Neural cell (in vitro differentiated cells): ENCODE results near the gene NHERF1. TPM values are rescaled to one million over a fixed set of nuclear protein-coding genes. Genes with fewer than 3 reads are reported as not detected.

Experiments
- H2AFZ ChIP-seq: fragments of 200-600, 300-800 bp; sonication (generic), shearing (Covaris generic); 2 replicates; pipeline ENCODE4 v1.6.0; 2014; ENCODE audit warnings: low read depth, mild to moderate bottlenecking, antibody characterized with exemption, low read length, moderate library complexity
- H3F3A ChIP-seq: fragments of 200-600 bp; shearing (Covaris generic); 2 replicates; pipeline ENCODE4 v1.6.1; 2016; ENCODE audit warnings: mild to moderate bottlenecking, moderate library complexity, mixed read lengths, antibody characterized with exemption, low read length; ENCODE audit not compliant: insufficient read depth, poor library complexity, severe bottlenecking
- H3K27ac ChIP-seq: fragments of 200-600, 300-800 bp; sonication (generic), shearing (Covaris generic); 2 replicates; pipeline ENCODE4 v1.5.1; 2014; ENCODE audit warnings: mild to moderate bottlenecking, low read length, moderate library complexity
- H3K27me3 ChIP-seq: fragments of 300-800, 200-600 bp; sonication (generic), shearing (Covaris generic); 2 replicates; pipeline ENCODE4 v1.6.0; 2014; ENCODE audit warnings: mild to moderate bottlenecking, low read depth, low read length, moderate library complexity; ENCODE audit not compliant: insufficient read depth
- H3K36me3 ChIP-seq: fragments of 300-800, 200-600 bp; sonication (generic), shearing (Covaris generic); 2 replicates; pipeline ENCODE4 v1.5.1; 2014; ENCODE audit warnings: mild to moderate bottlenecking, antibody characterized with exemption, low read length, moderate library complexity; ENCODE audit not compliant: insufficient read depth
- H3K4me2 ChIP-seq: fragments of 300-800, 200-600 bp; sonication (generic), shearing (Covaris generic); 2 replicates; pipeline ENCODE4 v1.6.0; 2014; ENCODE audit warnings: mild to moderate bottlenecking, low read length
- H3K4me3 ChIP-seq: fragments of 300-800, 200-600 bp; sonication (generic), shearing (Covaris generic); 2 replicates; pipeline ENCODE4 v1.5.1; 2014; ENCODE audit warnings: mild to moderate bottlenecking, low read length, moderate library complexity
- H3K79me2 ChIP-seq: fragments of 200-600 bp; shearing (Covaris generic); replicated peaks from 2 replicates; pipeline ENCODE4 v1.6.0; 2014; ENCODE audit warnings: mild to moderate bottlenecking, low read length, moderate library complexity; ENCODE audit not compliant: insufficient read depth
- H3K9ac ChIP-seq: fragments of 300-800, 200-600 bp; sonication (generic), shearing (Covaris generic); 2 replicates; pipeline ENCODE4 v1.6.1; 2016; ENCODE audit warnings: mild to moderate bottlenecking, low read length, mixed read lengths
- H3K9me2 ChIP-seq: fragments of 200-600 bp; shearing (Covaris generic); 2 replicates; pipeline ENCODE4 v1.6.1; 2016; ENCODE audit warnings: mild to moderate bottlenecking, low read length, mixed read lengths; ENCODE audit not compliant: insufficient read depth
- H3K9me3 ChIP-seq: fragments of 200-600, 300-800 bp; sonication (generic), shearing (Covaris generic); 2 replicates; pipeline ENCODE4 v1.6.1; 2016; ENCODE audit warnings: mild to moderate bottlenecking, mixed run types, low read length, moderate library complexity, mixed read lengths
- H4K20me1 ChIP-seq: fragments of 200-600 bp; shearing (Covaris generic); 2 replicates; pipeline ENCODE4 v1.6.1; 2016; ENCODE audit warnings: mild to moderate bottlenecking, mixed run types; ENCODE audit not compliant: insufficient read depth
- EP300 ChIP-seq: fragments of 450-650 bp; conservative IDR thresholded peaks from 2 replicates; pipeline ENCODE4 v1.6.1; 2014; ENCODE audit warnings: antibody characterized with exemption, mild to moderate bottlenecking, moderate library complexity; ENCODE audit not compliant: poor library complexity, severe bottlenecking
- EZH2 ChIP-seq: fragments of 200-600, 300-800 bp; shearing (Covaris generic), sonication (generic); IDR thresholded peaks from 2 replicates; pipeline ENCODE4 v1.6.1; 2014; ENCODE audit warnings: antibody characterized with exemption, low read length, borderline replicate concordance, mild to moderate bottlenecking; ENCODE audit not compliant: insufficient read depth, poor library complexity, severe bottlenecking
- MXI1 ChIP-seq: fragments of 450-650 bp; conservative IDR thresholded peaks from 2 replicates; pipeline ENCODE4 v1.6.1; 2014; ENCODE audit warnings: antibody characterized with exemption, mild to moderate bottlenecking; ENCODE audit not compliant: poor library complexity, severe bottlenecking
- POLR2AphosphoS5 ChIP-seq: IDR thresholded peaks from 2 replicates; pipeline ENCODE4 v1.6.1; 2012
- RAD21 ChIP-seq: fragments of 450-650 bp; conservative IDR thresholded peaks from 2 replicates; pipeline ENCODE4 v1.6.1; 2014; ENCODE audit warnings: antibody characterized with exemption, mild to moderate bottlenecking, moderate library complexity
- SMC3 ChIP-seq: fragments of 450-650 bp; conservative IDR thresholded peaks from 2 replicates; pipeline ENCODE4 v1.6.1; 2014; ENCODE audit warnings: antibody characterized with exemption, mild to moderate bottlenecking, moderate library complexity; ENCODE audit not compliant: poor library complexity
- TAF1 ChIP-seq: IDR thresholded peaks from 2 replicates; pipeline ENCODE4 v1.6.1; 2012; ENCODE audit warnings: low read depth
- polyA plus RNA-seq: library from polyadenylated mRNA; depleted of rRNA; stranded (reverse); fragments of >200 nt; gene quantifications from 2 replicates; pipeline ENCODE4 v1.2.3, GENCODE V29; 2014
- TF ChIP-seq, protein P1 (sequence below): fragments of 450-650 bp; IDR thresholded peaks from 2 replicates; pipeline ENCODE4 v1.5.1; 2014; ENCODE audit warnings: antibody characterized with exemption, mild to moderate bottlenecking, moderate library complexity; ENCODE audit not compliant: poor library complexity, severe bottlenecking
- TF ChIP-seq, protein P2 (sequence below): IDR thresholded peaks from 2 replicates; pipeline ENCODE4 v1.6.1; 2012; ENCODE audit warnings: borderline replicate concordance

Gene NHERF1
- polyA plus RNA-seq, 1 donor from 2014 or later: 0.51 TPM

DNA sequence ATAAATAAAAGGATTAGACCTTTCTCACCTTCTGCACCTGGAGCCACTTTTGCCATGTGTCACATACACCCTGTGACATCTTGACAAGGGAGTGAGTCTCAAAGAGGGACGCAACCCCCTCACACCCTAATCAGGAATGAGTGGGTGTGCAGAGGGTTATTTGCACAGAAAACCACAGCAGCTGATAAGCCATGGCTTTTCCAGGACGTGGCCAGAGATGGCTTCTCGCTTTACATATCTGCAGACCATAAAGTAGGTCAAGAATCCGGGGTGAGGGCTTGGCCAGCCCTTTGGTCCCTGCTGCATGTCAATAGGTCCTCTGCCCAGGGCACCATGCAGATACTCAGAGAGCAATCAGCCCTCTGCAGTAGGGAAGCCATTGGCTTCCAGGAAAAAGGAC is 33.3 kb upstream of the NHERF1 start:
- no peaks in the 10 kb centered on the region for H3K79me2 ChIP-seq
- no peaks in the 10 kb centered on the region for H3K36me3 ChIP-seq
- no peaks in the 10 kb centered on the region for H4K20me1 ChIP-seq
- H3K9me2 ChIP-seq: no peaks in the 10 kb centered on the region
- no peak overlapping the region for H3K9ac ChIP-seq
- TF ChIP-seq, protein P1, sequence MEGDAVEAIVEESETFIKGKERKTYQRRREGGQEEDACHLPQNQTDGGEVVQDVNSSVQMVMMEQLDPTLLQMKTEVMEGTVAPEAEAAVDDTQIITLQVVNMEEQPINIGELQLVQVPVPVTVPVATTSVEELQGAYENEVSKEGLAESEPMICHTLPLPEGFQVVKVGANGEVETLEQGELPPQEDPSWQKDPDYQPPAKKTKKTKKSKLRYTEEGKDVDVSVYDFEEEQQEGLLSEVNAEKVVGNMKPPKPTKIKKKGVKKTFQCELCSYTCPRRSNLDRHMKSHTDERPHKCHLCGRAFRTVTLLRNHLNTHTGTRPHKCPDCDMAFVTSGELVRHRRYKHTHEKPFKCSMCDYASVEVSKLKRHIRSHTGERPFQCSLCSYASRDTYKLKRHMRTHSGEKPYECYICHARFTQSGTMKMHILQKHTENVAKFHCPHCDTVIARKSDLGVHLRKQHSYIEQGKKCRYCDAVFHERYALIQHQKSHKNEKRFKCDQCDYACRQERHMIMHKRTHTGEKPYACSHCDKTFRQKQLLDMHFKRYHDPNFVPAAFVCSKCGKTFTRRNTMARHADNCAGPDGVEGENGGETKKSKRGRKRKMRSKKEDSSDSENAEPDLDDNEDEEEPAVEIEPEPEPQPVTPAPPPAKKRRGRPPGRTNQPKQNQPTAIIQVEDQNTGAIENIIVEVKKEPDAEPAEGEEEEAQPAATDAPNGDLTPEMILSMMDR: no peak
- TF ChIP-seq RAD21 (no peak), TAF1 (no peak), MXI1 (no peak), EP300 (no peak), SMC3 (no peak), POLR2AphosphoS5 (no peak), EZH2 (no peak)
- TF ChIP-seq, protein P2, sequence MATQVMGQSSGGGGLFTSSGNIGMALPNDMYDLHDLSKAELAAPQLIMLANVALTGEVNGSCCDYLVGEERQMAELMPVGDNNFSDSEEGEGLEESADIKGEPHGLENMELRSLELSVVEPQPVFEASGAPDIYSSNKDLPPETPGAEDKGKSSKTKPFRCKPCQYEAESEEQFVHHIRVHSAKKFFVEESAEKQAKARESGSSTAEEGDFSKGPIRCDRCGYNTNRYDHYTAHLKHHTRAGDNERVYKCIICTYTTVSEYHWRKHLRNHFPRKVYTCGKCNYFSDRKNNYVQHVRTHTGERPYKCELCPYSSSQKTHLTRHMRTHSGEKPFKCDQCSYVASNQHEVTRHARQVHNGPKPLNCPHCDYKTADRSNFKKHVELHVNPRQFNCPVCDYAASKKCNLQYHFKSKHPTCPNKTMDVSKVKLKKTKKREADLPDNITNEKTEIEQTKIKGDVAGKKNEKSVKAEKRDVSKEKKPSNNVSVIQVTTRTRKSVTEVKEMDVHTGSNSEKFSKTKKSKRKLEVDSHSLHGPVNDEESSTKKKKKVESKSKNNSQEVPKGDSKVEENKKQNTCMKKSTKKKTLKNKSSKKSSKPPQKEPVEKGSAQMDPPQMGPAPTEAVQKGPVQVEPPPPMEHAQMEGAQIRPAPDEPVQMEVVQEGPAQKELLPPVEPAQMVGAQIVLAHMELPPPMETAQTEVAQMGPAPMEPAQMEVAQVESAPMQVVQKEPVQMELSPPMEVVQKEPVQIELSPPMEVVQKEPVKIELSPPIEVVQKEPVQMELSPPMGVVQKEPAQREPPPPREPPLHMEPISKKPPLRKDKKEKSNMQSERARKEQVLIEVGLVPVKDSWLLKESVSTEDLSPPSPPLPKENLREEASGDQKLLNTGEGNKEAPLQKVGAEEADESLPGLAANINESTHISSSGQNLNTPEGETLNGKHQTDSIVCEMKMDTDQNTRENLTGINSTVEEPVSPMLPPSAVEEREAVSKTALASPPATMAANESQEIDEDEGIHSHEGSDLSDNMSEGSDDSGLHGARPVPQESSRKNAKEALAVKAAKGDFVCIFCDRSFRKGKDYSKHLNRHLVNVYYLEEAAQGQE: no peak
- H3K27ac ChIP-seq: no peak overlapping the region
- no peaks in the 10 kb centered on the region for H3F3A ChIP-seq
- no peaks in the 10 kb centered on the region for H3K9me3 ChIP-seq
- H3K4me2 ChIP-seq: no peak overlapping the region
- no peaks in the 10 kb centered on the region for H3K27me3 ChIP-seq
- H2AFZ ChIP-seq: no peak overlapping the region
- H3K4me3 ChIP-seq: no peak overlapping the region

DNA sequence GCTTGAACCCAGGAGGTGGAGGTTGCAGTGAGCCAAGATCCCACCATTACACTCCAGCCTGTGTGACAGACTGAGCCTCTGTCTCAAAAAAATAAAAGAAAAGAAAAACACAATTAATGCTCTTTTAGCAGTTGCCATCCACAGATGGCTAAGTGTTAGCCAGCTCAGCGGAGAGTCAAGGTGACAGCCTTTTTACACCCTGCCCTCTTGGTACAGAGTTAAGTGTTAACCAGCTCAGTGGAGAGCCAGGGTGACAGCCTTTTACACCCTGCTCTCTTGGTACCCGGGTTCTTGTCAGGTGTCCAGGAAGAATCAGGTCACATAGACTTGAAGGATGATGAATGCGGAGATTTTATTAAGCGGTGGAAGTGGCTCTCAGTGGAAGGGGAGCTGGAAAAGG is 27.9 kb upstream of the NHERF1 start:
- no peak overlapping the region for H2AFZ ChIP-seq
- H4K20me1 ChIP-seq: no peaks in the 10 kb centered on the region
- H3K4me3 ChIP-seq: no peak overlapping the region
- H3K79me2 ChIP-seq: no peaks in the 10 kb centered on the region
- no peaks in the 10 kb centered on the region for H3F3A ChIP-seq
- no peaks in the 10 kb centered on the region for H3K27me3 ChIP-seq
- TF ChIP-seq, protein P2: no peak
- TF ChIP-seq, protein P1: no peak
- TF ChIP-seq MXI1 (no peak), EP300 (no peak), POLR2AphosphoS5 (no peak), EZH2 (no peak), RAD21 (no peak), SMC3 (no peak), TAF1 (no peak)
- H3K9me2 ChIP-seq: no peaks in the 10 kb centered on the region
- H3K9me3 ChIP-seq: no peaks in the 10 kb centered on the region
- no peaks in the 10 kb centered on the region for H3K36me3 ChIP-seq
- no peak overlapping the region for H3K27ac ChIP-seq
- H3K4me2 ChIP-seq: no peak overlapping the region
- no peak overlapping the region for H3K9ac ChIP-seq
